SK-N-SH (cell line): ENCODE results near the gene DROSHA. TPM values are rescaled to one million over a fixed set of nuclear protein-coding genes. Genes with fewer than 3 reads are reported as not detected.

ENCODE experiments used
- CTCF ChIA-PET: fragments of 300-600, 350-600 bp; formaldehyde crosslinking; extraction: SDS; loops from one replicate; lab custom pipeline; 2021; lab: Yijun Ruan, JAX
- POLR2A ChIA-PET: fragments of 350-600 bp; sonication (Branson Sonifier 250); formaldehyde crosslinking; extraction: SDS; loops from one replicate; lab custom pipeline; 2020; ENCODE audit warnings: antibody characterized with exemption, inconsistent platforms; lab: Yijun Ruan, JAX
- DNase-seq: peaks from one replicate; pipeline ENCODE4 v3.0.0; 2012
- H2AFZ ChIP-seq: fragments of 200-600 bp; sonication (generic); 2 replicates; pipeline ENCODE4 v1.8.1; 2016; ENCODE audit warnings: antibody characterized with exemption, mild to moderate bottlenecking, low read depth
- H3F3A ChIP-seq: fragments of 200-600 bp; sonication (generic); replicated peaks from 2 replicates; pipeline ENCODE3; 2016; ENCODE audit warnings: antibody characterized with exemption, mild to moderate bottlenecking; ENCODE audit not compliant: insufficient read depth
- H3K27ac ChIP-seq, 2 experiments: fragments of 200-500 bp in 1 of 2; fragments of 200-600 bp in 1 of 2; sonication (Bioruptor generic) in 1 of 2; sonication (generic), shearing (Covaris generic) in 1 of 2; 2 replicates each; pipeline versions ENCODE4 v1.5.1 to v1.6.1; 2014 to 2016; ENCODE audit warnings: low read depth in 2 of 2, inconsistent platforms in 1 of 2, low read length in 1 of 2, mild to moderate bottlenecking in 1 of 2, mixed read lengths in 1 of 2
- H3K27me3 ChIP-seq: fragments of 200-600 bp; sonication (generic), shearing (Covaris generic); 2 replicates; pipeline ENCODE4 v1.6.1; 2016; ENCODE audit warnings: mixed run types; ENCODE audit not compliant: insufficient read depth
- H3K36me3 ChIP-seq, 2 experiments: fragments of 200-500 bp in 1 of 2; fragments of 200-600 bp in 1 of 2; sonication (Bioruptor generic) in 1 of 2; sonication (generic) in 1 of 2; replicated peaks in 1 of 2; 2 replicates each; pipeline versions ENCODE3 to v1.5.1; 2014 to 2016; ENCODE audit warnings: low read length in 1 of 2, mild to moderate bottlenecking in 1 of 2; ENCODE audit not compliant: insufficient read depth in 2 of 2, control insufficient read depth in 1 of 2
- H3K4me1 ChIP-seq, 2 experiments: fragments of 200-500 bp in 1 of 2; fragments of 200-600 bp in 1 of 2; sonication (Bioruptor generic) in 1 of 2; sonication (generic), shearing (Covaris generic) in 1 of 2; 2 replicates each; pipeline versions ENCODE4 v1.5.1 to v1.6.1; 2014 to 2016; ENCODE audit warnings: low read depth in 1 of 2, low read length in 1 of 2, mixed run types in 1 of 2; ENCODE audit not compliant: insufficient read depth in 2 of 2, control insufficient read depth in 1 of 2
- H3K4me2 ChIP-seq: fragments of 200-600 bp; sonication (generic), shearing (Covaris generic); 2 replicates; pipeline ENCODE4 v1.6.1; 2017; ENCODE audit warnings: mixed run types
- H3K4me3 ChIP-seq, 2 experiments: fragments of 200-500 bp in 1 of 2; fragments of 200-600 bp in 1 of 2; sonication (Bioruptor generic) in 1 of 2; sonication (generic), shearing (Covaris generic) in 1 of 2; 2 replicates each; pipeline versions ENCODE4 v1.5.1 to v1.8.1; 2014 to 2016; ENCODE audit warnings: low read depth in 2 of 2, inconsistent platforms in 1 of 2, low read length in 1 of 2, mild to moderate bottlenecking in 1 of 2, mixed read lengths in 1 of 2, moderate library complexity in 1 of 2
- H3K79me2 ChIP-seq: fragments of 200-600 bp; sonication (generic); 2 replicates; pipeline ENCODE4 v1.8.1; 2017; ENCODE audit warnings: mild to moderate bottlenecking; ENCODE audit not compliant: insufficient read depth
- H3K9ac ChIP-seq: fragments of 200-600 bp; sonication (generic); 2 replicates; pipeline ENCODE4 v1.6.1; 2017; ENCODE audit warnings: mixed run types
- H3K9me2 ChIP-seq: fragments of 200-600 bp; sonication (generic); 2 replicates; pipeline ENCODE4 v1.6.1; 2017; ENCODE audit warnings: mixed run types
- H3K9me3 ChIP-seq: fragments of 200-600 bp; sonication (generic); 2 replicates; pipeline ENCODE4 v1.6.1; 2017; ENCODE audit warnings: mixed run types, mild to moderate bottlenecking, moderate library complexity
- H4K20me1 ChIP-seq: fragments of 200-600 bp; sonication (generic); 2 replicates; pipeline ENCODE4 v1.6.1; 2017; ENCODE audit warnings: mild to moderate bottlenecking, mixed run types; ENCODE audit not compliant: insufficient read depth
- CHD2 ChIP-seq: fragments of 150-350 bp; IDR thresholded peaks from 2 replicates; pipeline ENCODE4 v1.6.1; 2018; ENCODE audit warnings: low read length; ENCODE audit not compliant: partially characterized antibody
- ELF1 ChIP-seq: IDR thresholded peaks from 2 replicates; pipeline ENCODE4 v1.4.0; 2012
- EP300 ChIP-seq, 2 experiments: IDR thresholded peaks; 2 replicates each; pipeline versions ENCODE4 v1.4.0 to v1.6.1; 2012; ENCODE audit warnings: borderline replicate concordance in 1 of 2, low read depth in 1 of 2, low read length in 1 of 2
- EZH2phosphoT487 ChIP-seq: fragments of 200-600 bp; sonication (generic); IDR thresholded peaks from 2 replicates; pipeline ENCODE4 v1.6.1; 2017; ENCODE audit warnings: low read depth, mixed run types, mild to moderate bottlenecking, antibody characterized with exemption, moderate library complexity, borderline replicate concordance
- FOSL2 ChIP-seq: IDR thresholded peaks from 2 replicates; pipeline ENCODE4 v1.4.0; 2012; ENCODE audit warnings: low read depth, mild to moderate bottlenecking, moderate library complexity, borderline replicate concordance
- FOXM1 ChIP-seq: IDR thresholded peaks from 2 replicates; pipeline ENCODE4 v1.4.0; 2012; ENCODE audit warnings: low read depth, mild to moderate bottlenecking
- IRF3 ChIP-seq: fragments of 150-350 bp; IDR thresholded peaks from 2 replicates; pipeline ENCODE4 v1.6.1; 2016; ENCODE audit warnings: mild to moderate bottlenecking, low read depth, low read length
- JUND ChIP-seq: IDR thresholded peaks from 2 replicates; pipeline ENCODE4 v1.4.0; 2012
- MEF2A ChIP-seq: IDR thresholded peaks from 2 replicates; pipeline ENCODE4 v1.4.0; 2012; ENCODE audit warnings: low read depth, borderline replicate concordance
- NFIC ChIP-seq: IDR thresholded peaks from 2 replicates; pipeline ENCODE4 v1.4.0; 2012; ENCODE audit warnings: borderline replicate concordance
- PBX3 ChIP-seq: IDR thresholded peaks from 2 replicates; pipeline ENCODE4; 2012
- RFX5 ChIP-seq: IDR thresholded peaks from 2 replicates; pipeline ENCODE4 v1.6.1; 2012; ENCODE audit warnings: mild to moderate bottlenecking, improper control_type of control experiment, low read length
- RXRA ChIP-seq: IDR thresholded peaks from 2 replicates; pipeline ENCODE4 v1.4.0; 2012; ENCODE audit warnings: low read depth, mild to moderate bottlenecking, borderline replicate concordance
- SIN3A ChIP-seq: IDR thresholded peaks from 2 replicates; pipeline ENCODE4 v1.6.1; 2012; ENCODE audit warnings: low read depth, mild to moderate bottlenecking, low read length, moderate library complexity, borderline replicate concordance
- SMC3 ChIP-seq: IDR thresholded peaks from 2 replicates; pipeline ENCODE4 v1.6.1; 2012; ENCODE audit warnings: low read depth, low read length, improper control_type of control experiment
- TCF12 ChIP-seq: IDR thresholded peaks from 2 replicates; pipeline ENCODE4 v1.4.0; 2012
- TEAD4 ChIP-seq: IDR thresholded peaks from 2 replicates; pipeline ENCODE4 v1.4.0; 2012; ENCODE audit warnings: mild to moderate bottlenecking, borderline replicate concordance; ENCODE audit not compliant: insufficient read depth
- USF1 ChIP-seq: IDR thresholded peaks from 2 replicates; pipeline ENCODE4 v1.4.0; 2012; ENCODE audit warnings: low read depth, borderline replicate concordance
- YY1 ChIP-seq: IDR thresholded peaks from 2 replicates; pipeline ENCODE4 v1.4.0; 2012; ENCODE audit warnings: low read depth, mild to moderate bottlenecking
- WGBS: methylation state at CpG from one replicate; pipeline ENCODE4 v1.1.6; 2017; ENCODE audit warnings: low lambda C conversion rate; 5-methylcytosine and 5-hydroxymethylcytosine counted together
- polyA plus RNA-seq, 3 experiments: library from polyadenylated mRNA; depleted of rRNA; stranded (reverse); fragments of >200 nt; gene quantifications; 2 replicates each; pipeline ENCODE4 v1.2.3, GENCODE V29; 2012

Gene DROSHA
- polyA plus RNA-seq, 1 of the 3 experiments (the other 2 are of a cell fraction): 49.3 TPM

- Histone ChIP-seq H3K27ac (no peak overlapping the region), H3K9me2 (no peaks in the 10 kb centered on the region), H4K20me1 (no peaks in the 10 kb centered on the region), H3F3A (peaks cover 13% of the 10 kb centered on the region), H3K9me3 (peaks cover 2% of the 10 kb centered on the region; the same call in 1 of the 2 replicates), H3K4me3 (no peak overlapping the region), H2AFZ (no peak overlapping the region), H3K9ac (no peak overlapping the region), H3K27me3 (no peaks in the 10 kb centered on the region), H3K36me3 (peaks cover 29 to 61% of the 10 kb centered on the region in 2 experiments), H3K4me1 (0 out of 4 replicates have a peak, but pooled peaks cover 0 to 5% of the 10 kb centered on the region in 2 experiments), H3K79me2 (no peaks in the 10 kb centered on the region; the same call in 1 of the 2 replicates), H3K4me2 (no peak overlapping the region)
- 96% methylated on average over 1 of the region's 1 CpG for WGBS
- ChIA-PET POLR2A (no interaction called here), CTCF (no interaction called here)
- no peak for DNase-seq
- TF ChIP-seq PBX3: no peak
- TF ChIP-seq JUND: no peak
- no peak for TF ChIP-seq CHD2
- TF ChIP-seq MEF2A: no peak
- no peak for TF ChIP-seq ELF1
- TF ChIP-seq EZH2phosphoT487: no peak
- TF ChIP-seq RFX5: no peak
- TF ChIP-seq FOSL2: no peak
- no peak for TF ChIP-seq TEAD4
- no peak for TF ChIP-seq TCF12
- no peak for TF ChIP-seq RXRA
- TF ChIP-seq YY1: no peak
- TF ChIP-seq USF1: no peak
- TF ChIP-seq SIN3A: no peak
- no peak for TF ChIP-seq NFIC
- TF ChIP-seq FOXM1: no peak
- TF ChIP-seq SMC3: no peak
Observed at GRCh38 chr5:31449962-31450361, 81.9 kb downstream of the DROSHA start.

- H3F3A ChIP-seq: peaks cover 13% of the 10 kb centered on the region
- H3K4me2 ChIP-seq: no peak overlapping the region
- ChIA-PET POLR2A (no interaction called here), CTCF (no interaction called here)
- H3K9me2 ChIP-seq: no peaks in the 10 kb centered on the region
- no peak overlapping the region for H3K4me3 ChIP-seq
- no peaks in the 10 kb centered on the region for H4K20me1 ChIP-seq
- peak; percentile 57 for TF ChIP-seq JUND
- no peak for TF ChIP-seq SIN3A
- peak; percentile 45 for TF ChIP-seq TCF12
- TF ChIP-seq IRF3: no peak
- peak; percentile 69 for TF ChIP-seq TEAD4
- TF ChIP-seq FOXM1: 0 out of 2 replicates have a peak, but pooled peaks have one; percentile 11
- TF ChIP-seq NFIC: peak; percentile 44; the same call in 1 of the 2 replicates
- TF ChIP-seq FOSL2: peak; percentile 74; the same call in 1 of the 2 replicates
- 0 out of 4 replicates have a peak, but pooled peaks of 1 of the 2 experiments have one; percentile 53 for TF ChIP-seq EP300 (IDR thresholded peaks at IDR 0.05; ENCODE audit: borderline replicate concordance in 1 of 2, low read depth in 1 of 2, low read length in 1 of 2)
- peak; percentile 27; the same call in 1 of the 2 replicates for TF ChIP-seq PBX3
- no peak for DNase-seq
- H3K79me2 ChIP-seq: no peaks in the 10 kb centered on the region; the same call in 1 of the 2 replicates
- H2AFZ ChIP-seq: no peak overlapping the region
- 54% methylated on average over 7 of the region's 7 CpGs for WGBS
- no peaks in the 10 kb centered on the region for H3K27me3 ChIP-seq
- peaks cover 34 to 61% of the 10 kb centered on the region in 2 experiments for H3K36me3 ChIP-seq
- peak overlapping the region in 1 of 2 experiments; percentile 15; a peak in 1 of 4 replicates for H3K27ac ChIP-seq
- H3K4me1 ChIP-seq: 0 out of 4 replicates have a peak, but pooled peaks cover 0 to 5% of the 10 kb centered on the region in 2 experiments
- H3K9ac ChIP-seq: no peak overlapping the region
- H3K9me3 ChIP-seq: no peaks in the 10 kb centered on the region
Observed at GRCh38 chr5:31449174-31449573, 82.7 kb downstream of the DROSHA start.
